DOHH2 (cell line): ENCODE results near the gene ZSCAN21.

Source experiments
- H3F3A ChIP-seq: fragments of 200-600 bp; sonication (generic), shearing (Covaris generic); 2 replicates; pipeline ENCODE4 v1.6.0; 2016; ENCODE audit warnings: antibody characterized with exemption, mild to moderate bottlenecking; ENCODE audit not compliant: control insufficient read depth, insufficient read depth
- H3K27ac ChIP-seq: fragments of 200-600 bp; sonication (generic); 2 replicates; pipeline ENCODE4 v1.5.1; 2014; ENCODE audit warnings: low read depth, mild to moderate bottlenecking, low read length, moderate library complexity
- H3K27me3 ChIP-seq: fragments of 200-600 bp; sonication (generic); 2 replicates; pipeline ENCODE4 v1.6.1; 2014; ENCODE audit warnings: mild to moderate bottlenecking, low read length, mixed read lengths; ENCODE audit not compliant: control insufficient read depth
- H3K36me3 ChIP-seq: fragments of 200-600 bp; sonication (generic); 2 replicates; pipeline ENCODE4 v1.6.1; 2014; ENCODE audit warnings: mild to moderate bottlenecking, low read length, moderate library complexity, mixed read lengths; ENCODE audit not compliant: control insufficient read depth
- H3K4me1 ChIP-seq: fragments of 200-600 bp; sonication (generic); 2 replicates; pipeline ENCODE4 v1.6.1; 2014; ENCODE audit warnings: mild to moderate bottlenecking, low read length, mixed read lengths; ENCODE audit not compliant: control insufficient read depth
- H3K4me2 ChIP-seq: fragments of 200-600 bp; sonication (generic); 2 replicates; pipeline ENCODE4 v1.6.0; 2014; ENCODE audit warnings: mild to moderate bottlenecking, low read length, moderate library complexity
- H3K4me3 ChIP-seq: fragments of 200-600 bp; sonication (generic); 2 replicates; pipeline ENCODE4 v1.5.1; 2014; ENCODE audit warnings: mild to moderate bottlenecking, low read length, mixed read lengths
- H3K79me2 ChIP-seq: fragments of 200-600 bp; sonication (generic); 2 replicates; pipeline ENCODE4 v1.6.1; 2014; ENCODE audit warnings: mild to moderate bottlenecking, low read length, mixed read lengths; ENCODE audit not compliant: control insufficient read depth
- H3K9me2 ChIP-seq: fragments of 200-600 bp; sonication (generic); replicated peaks from 2 replicates; pipeline ENCODE4 v1.6.1; 2014; ENCODE audit warnings: mild to moderate bottlenecking, low read length, mixed read lengths; ENCODE audit not compliant: control insufficient read depth
- H3K9me3 ChIP-seq: fragments of 200-600 bp; sonication (generic); 2 replicates; pipeline ENCODE4 v1.6.1; 2014; ENCODE audit warnings: antibody characterized with exemption, low read length, mixed read lengths; ENCODE audit not compliant: control insufficient read depth, insufficient read depth
- H4K20me1 ChIP-seq: fragments of 200-600 bp; sonication (generic); 2 replicates; pipeline ENCODE4 v1.6.0; 2014; ENCODE audit warnings: low read depth, mild to moderate bottlenecking, antibody characterized with exemption, low read length, moderate library complexity; ENCODE audit not compliant: control insufficient read depth, insufficient read depth
- EZH2phosphoT487 ChIP-seq: fragments of 200-600 bp; sonication (generic); IDR thresholded peaks from 2 replicates; pipeline ENCODE4 v1.6.1; 2017; ENCODE audit warnings: borderline replicate concordance, mild to moderate bottlenecking, antibody characterized with exemption, low read length, moderate library complexity, mixed read lengths
- TF ChIP-seq, protein P1 (sequence below): fragments of 200-600 bp; sonication (generic); IDR thresholded peaks from one replicate; pipeline ENCODE4 v1.5.1; 2014; ENCODE audit warnings: antibody characterized with exemption, mild to moderate bottlenecking, low read depth, low read length; ENCODE audit not compliant: poor library complexity, severe bottlenecking

ZSCAN21 gene

DNA sequence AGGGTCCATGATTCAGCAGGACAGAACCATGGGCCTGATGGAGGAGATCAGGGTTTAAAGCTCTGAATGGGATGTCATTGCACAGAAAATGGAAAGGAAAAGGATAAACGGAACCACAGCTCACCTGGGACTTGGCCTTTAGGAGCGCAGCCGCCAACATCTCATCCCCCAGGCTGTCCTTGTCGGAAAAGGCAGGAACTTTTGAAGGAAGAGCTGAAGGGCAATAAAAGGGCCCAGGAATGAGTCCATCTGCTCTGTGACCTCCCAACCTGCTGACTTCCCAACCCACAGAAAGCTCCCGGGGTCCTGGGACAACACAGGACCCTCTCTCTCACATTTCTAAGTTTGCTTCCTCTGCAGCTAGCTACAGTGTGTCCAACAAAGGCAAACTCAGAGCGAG, 25.8 kb downstream of the ZSCAN21 start:
- Histone ChIP-seq H3K36me3 (peaks cover 81% of the 10 kb centered on the region), H3K9me3 (peaks cover 26% of the 10 kb centered on the region), H3F3A (peaks cover 2% of the 10 kb centered on the region; the same call in 1 of the 2 replicates), H3K4me2 (no peak overlapping the region), H3K79me2 (peaks cover 27% of the 10 kb centered on the region), H4K20me1 (peaks cover 11% of the 10 kb centered on the region; the same call in 1 of the 2 replicates), H3K4me1 (peaks cover 5% of the 10 kb centered on the region; the same call in 1 of the 2 replicates), H3K4me3 (no peak overlapping the region), H3K9me2 (no peaks in the 10 kb centered on the region), H3K27me3 (no peaks in the 10 kb centered on the region), H3K27ac (no peak overlapping the region)
- TF ChIP-seq EZH2phosphoT487, result no peak
- TF ChIP-seq, protein P1, sequence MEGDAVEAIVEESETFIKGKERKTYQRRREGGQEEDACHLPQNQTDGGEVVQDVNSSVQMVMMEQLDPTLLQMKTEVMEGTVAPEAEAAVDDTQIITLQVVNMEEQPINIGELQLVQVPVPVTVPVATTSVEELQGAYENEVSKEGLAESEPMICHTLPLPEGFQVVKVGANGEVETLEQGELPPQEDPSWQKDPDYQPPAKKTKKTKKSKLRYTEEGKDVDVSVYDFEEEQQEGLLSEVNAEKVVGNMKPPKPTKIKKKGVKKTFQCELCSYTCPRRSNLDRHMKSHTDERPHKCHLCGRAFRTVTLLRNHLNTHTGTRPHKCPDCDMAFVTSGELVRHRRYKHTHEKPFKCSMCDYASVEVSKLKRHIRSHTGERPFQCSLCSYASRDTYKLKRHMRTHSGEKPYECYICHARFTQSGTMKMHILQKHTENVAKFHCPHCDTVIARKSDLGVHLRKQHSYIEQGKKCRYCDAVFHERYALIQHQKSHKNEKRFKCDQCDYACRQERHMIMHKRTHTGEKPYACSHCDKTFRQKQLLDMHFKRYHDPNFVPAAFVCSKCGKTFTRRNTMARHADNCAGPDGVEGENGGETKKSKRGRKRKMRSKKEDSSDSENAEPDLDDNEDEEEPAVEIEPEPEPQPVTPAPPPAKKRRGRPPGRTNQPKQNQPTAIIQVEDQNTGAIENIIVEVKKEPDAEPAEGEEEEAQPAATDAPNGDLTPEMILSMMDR, result no peak

DNA sequence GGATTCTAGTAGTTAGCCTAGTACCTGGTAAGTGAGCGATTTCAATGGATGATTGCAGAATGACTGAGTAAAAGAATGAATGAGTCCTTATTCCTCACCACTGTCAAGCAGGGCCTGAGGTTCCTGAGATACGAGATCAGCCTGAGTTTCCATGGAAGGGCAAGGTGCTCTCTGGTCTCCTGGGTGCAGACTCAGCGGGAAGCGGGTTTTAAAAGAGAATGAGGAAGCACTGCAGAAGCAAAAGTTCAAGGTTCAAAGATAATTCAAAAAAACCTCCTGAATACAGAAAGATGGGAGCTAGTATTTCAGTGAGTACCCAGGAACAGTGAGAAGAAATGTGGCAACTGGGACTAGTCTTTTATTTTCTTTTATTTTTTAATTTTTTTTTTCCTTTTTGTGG, 27.6 kb downstream of the ZSCAN21 start:
- Histone ChIP-seq H3K4me2 (no peak overlapping the region), H3K9me3 (peaks cover 8% of the 10 kb centered on the region), H3K36me3 (peaks cover 63% of the 10 kb centered on the region), H3K4me1 (peaks cover 13% of the 10 kb centered on the region), H3K27me3 (no peaks in the 10 kb centered on the region), H3K4me3 (no peak overlapping the region), H3K27ac (no peak overlapping the region), H4K20me1 (peaks cover 11% of the 10 kb centered on the region; the same call in 1 of the 2 replicates), H3F3A (peaks cover 2% of the 10 kb centered on the region; the same call in 1 of the 2 replicates), H3K79me2 (peaks cover 39% of the 10 kb centered on the region), H3K9me2 (no peaks in the 10 kb centered on the region)
- TF ChIP-seq, protein P1, result no peak
- TF ChIP-seq EZH2phosphoT487, result no peak

DNA sequence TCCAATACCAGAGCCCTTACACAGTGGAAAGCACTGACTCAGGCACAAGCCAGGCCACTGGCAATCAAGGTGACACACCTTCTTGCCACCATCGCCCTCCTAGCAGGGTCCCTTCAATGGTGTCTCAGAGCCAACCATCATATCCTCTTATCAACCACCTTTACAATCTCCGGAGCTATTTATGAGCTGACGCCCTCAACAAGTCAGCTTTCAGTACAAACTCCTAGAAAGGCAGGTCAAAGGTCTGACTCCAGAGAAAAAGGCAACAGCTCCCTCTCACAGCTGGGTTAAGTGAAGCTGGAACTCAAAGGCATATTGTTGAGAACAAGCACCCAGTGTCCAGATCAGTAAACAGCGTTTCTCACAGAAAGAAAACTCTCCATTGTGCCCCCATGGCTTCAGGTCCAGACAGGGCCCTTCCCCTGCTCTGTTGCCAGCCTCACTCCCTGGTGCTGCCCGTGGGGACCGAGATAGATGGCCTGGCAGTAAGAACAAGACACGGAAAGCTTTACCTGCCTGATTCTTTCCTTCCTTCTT, 29.5 kb downstream of the ZSCAN21 start:
- no peak overlapping the region for H3K27ac ChIP-seq
- no peak for TF ChIP-seq EZH2phosphoT487
- TF ChIP-seq, protein P1, result no peak
- peaks cover 11% of the 10 kb centered on the region; the same call in 1 of the 2 replicates for H4K20me1 ChIP-seq
- no peak overlapping the region for H3K4me3 ChIP-seq
- H3K9me3 ChIP-seq, result no peaks in the 10 kb centered on the region
- peaks cover 39% of the 10 kb centered on the region for H3K79me2 ChIP-seq
- peaks cover 24% of the 10 kb centered on the region for H3K4me1 ChIP-seq
- H3K27me3 ChIP-seq, result peaks cover 4% of the 10 kb centered on the region; the same call in 1 of the 2 replicates
- peaks cover 8% of the 10 kb centered on the region for H3F3A ChIP-seq
- H3K4me2 ChIP-seq, result no peak overlapping the region
- H3K36me3 ChIP-seq, result peaks cover 44% of the 10 kb centered on the region
- no peaks in the 10 kb centered on the region for H3K9me2 ChIP-seq
